Measurements from ENCODE around the gene ARHGEF38. TPM values are rescaled to one million over a fixed set of nuclear protein-coding genes. Genes with fewer than 3 reads are reported as not detected.

Gene ARHGEF38
- polyA plus RNA-seq, 1 of the 3 experiments (the other 2 are of a cell fraction): 0.02 TPM

- TF ChIP-seq REST (IDR thresholded peaks at IDR 0.05; ENCODE audit: low read depth, low read length) (no peak), RCOR1 (IDR thresholded peaks at IDR 0.05; ENCODE audit: low read length) (no peak)
These were observed 3.8 kb downstream of the ARHGEF38 start (continued) for GRCh38 chr4:105556206-105556605.

- H3K9me3 ChIP-seq: no peaks in the 10 kb centered on the region
- peaks cover 0 to 2% of the 10 kb centered on the region in 2 experiments; a peak in 1 of 4 replicates for H3K4me1 ChIP-seq (ENCODE audit: control insufficient read depth in 1 of 2, insufficient read depth in 2 of 2, low read depth in 1 of 2, low read length in 1 of 2)
- H3F3A ChIP-seq (replicated peaks; ENCODE audit: insufficient read depth): peaks cover 3% of the 10 kb centered on the region
- no peaks in the 10 kb centered on the region for H3K36me3 ChIP-seq (replicated peaks in 1 of 2; ENCODE audit: control insufficient read depth in 1 of 2, insufficient read depth in 2 of 2, low read length in 1 of 2)
- no peak overlapping the region for H2AFZ ChIP-seq (ENCODE audit: low read depth)
- no peak overlapping the region for H3K4me2 ChIP-seq
- ChIA-PET CTCF (no interaction called here), POLR2A (no interaction called here)
- DNase-seq: no peak
- no peaks in the 10 kb centered on the region for H3K9me2 ChIP-seq
- 70% methylated on average over 3 of the region's 3 CpGs for WGBS (ENCODE audit: low lambda C conversion rate)
- H3K9ac ChIP-seq: no peak overlapping the region
- H3K27me3 ChIP-seq (ENCODE audit: insufficient read depth): no peaks in the 10 kb centered on the region
- no peak overlapping the region for H3K4me3 ChIP-seq (ENCODE audit: low read depth in 2 of 2, low read length in 1 of 2)
- H4K20me1 ChIP-seq (ENCODE audit: insufficient read depth): no peaks in the 10 kb centered on the region
- no peak for TF ChIP-seq TEAD4 (IDR thresholded peaks at IDR 0.05; ENCODE audit: borderline replicate concordance, insufficient read depth)
- no peak for TF ChIP-seq GABPA (IDR thresholded peaks at IDR 0.05; ENCODE audit: low read depth)
- no peak for TF ChIP-seq ELF1 (IDR thresholded peaks at IDR 0.05)
- no peak for TF ChIP-seq MXI1 (IDR thresholded peaks at IDR 0.05; ENCODE audit: low read depth, low read length)
- no peak for TF ChIP-seq FOSL2 (IDR thresholded peaks at IDR 0.05; ENCODE audit: borderline replicate concordance, low read depth)
- TF ChIP-seq GATA2 (CRISPR knock-in tag; IDR thresholded peaks at IDR 0.05): no peak
- no peak for TF ChIP-seq TCF12 (IDR thresholded peaks at IDR 0.05)
- no peak for TF ChIP-seq NFIC (IDR thresholded peaks at IDR 0.05; ENCODE audit: borderline replicate concordance)
- no peak for TF ChIP-seq FOXM1 (IDR thresholded peaks at IDR 0.05; ENCODE audit: low read depth)
- no peak for TF ChIP-seq ZBTB33 (IDR thresholded peaks at IDR 0.05; ENCODE audit: borderline replicate concordance, low read depth)
- no peak for TF ChIP-seq IRF3 (IDR thresholded peaks at IDR 0.05; ENCODE audit: low read depth, low read length)
- TF ChIP-seq RXRA (IDR thresholded peaks at IDR 0.05; ENCODE audit: borderline replicate concordance, low read depth): no peak
- no peak for TF ChIP-seq NRF1 (IDR thresholded peaks at IDR 0.05; ENCODE audit: low read depth, low read length)
- no peak for TF ChIP-seq JUND (IDR thresholded peaks at IDR 0.05)
- TF ChIP-seq RAD21 (IDR thresholded peaks at IDR 0.05; ENCODE audit: low read length): no peak
- no peak overlapping the region for H3K27ac ChIP-seq (ENCODE audit: low read depth in 2 of 2, low read length in 1 of 2)
- H3K79me2 ChIP-seq (ENCODE audit: insufficient read depth): no peaks in the 10 kb centered on the region
These were observed 5.9 kb downstream of the ARHGEF38 start for GRCh38 chr4:105558277-105558676.
